Neural cell (in vitro differentiated cells): ENCODE results near the gene GID4. TPM values are rescaled to one million over a fixed set of nuclear protein-coding genes. Genes with fewer than 3 reads are reported as not detected.

Experiments used
- H2AFZ ChIP-seq: fragments of 200-600, 300-800 bp; sonication (generic), shearing (Covaris generic); 2 replicates; pipeline ENCODE4 v1.6.0; 2014; ENCODE audit warnings: low read depth, mild to moderate bottlenecking, antibody characterized with exemption, low read length, moderate library complexity
- H3F3A ChIP-seq: fragments of 200-600 bp; shearing (Covaris generic); 2 replicates; pipeline ENCODE4 v1.6.1; 2016; ENCODE audit warnings: mild to moderate bottlenecking, moderate library complexity, mixed read lengths, antibody characterized with exemption, low read length; ENCODE audit not compliant: insufficient read depth, poor library complexity, severe bottlenecking
- H3K27ac ChIP-seq: fragments of 200-600, 300-800 bp; sonication (generic), shearing (Covaris generic); 2 replicates; pipeline ENCODE4 v1.5.1; 2014; ENCODE audit warnings: mild to moderate bottlenecking, low read length, moderate library complexity
- H3K27me3 ChIP-seq: fragments of 300-800, 200-600 bp; sonication (generic), shearing (Covaris generic); 2 replicates; pipeline ENCODE4 v1.6.0; 2014; ENCODE audit warnings: mild to moderate bottlenecking, low read depth, low read length, moderate library complexity; ENCODE audit not compliant: insufficient read depth
- H3K36me3 ChIP-seq: fragments of 300-800, 200-600 bp; sonication (generic), shearing (Covaris generic); 2 replicates; pipeline ENCODE4 v1.5.1; 2014; ENCODE audit warnings: mild to moderate bottlenecking, antibody characterized with exemption, low read length, moderate library complexity; ENCODE audit not compliant: insufficient read depth
- H3K4me2 ChIP-seq: fragments of 300-800, 200-600 bp; sonication (generic), shearing (Covaris generic); 2 replicates; pipeline ENCODE4 v1.6.0; 2014; ENCODE audit warnings: mild to moderate bottlenecking, low read length
- H3K4me3 ChIP-seq: fragments of 300-800, 200-600 bp; sonication (generic), shearing (Covaris generic); 2 replicates; pipeline ENCODE4 v1.5.1; 2014; ENCODE audit warnings: mild to moderate bottlenecking, low read length, moderate library complexity
- H3K79me2 ChIP-seq: fragments of 200-600 bp; shearing (Covaris generic); replicated peaks from 2 replicates; pipeline ENCODE4 v1.6.0; 2014; ENCODE audit warnings: mild to moderate bottlenecking, low read length, moderate library complexity; ENCODE audit not compliant: insufficient read depth
- H3K9ac ChIP-seq: fragments of 300-800, 200-600 bp; sonication (generic), shearing (Covaris generic); 2 replicates; pipeline ENCODE4 v1.6.1; 2016; ENCODE audit warnings: mild to moderate bottlenecking, low read length, mixed read lengths
- H3K9me2 ChIP-seq: fragments of 200-600 bp; shearing (Covaris generic); 2 replicates; pipeline ENCODE4 v1.6.1; 2016; ENCODE audit warnings: mild to moderate bottlenecking, low read length, mixed read lengths; ENCODE audit not compliant: insufficient read depth
- H3K9me3 ChIP-seq: fragments of 200-600, 300-800 bp; sonication (generic), shearing (Covaris generic); 2 replicates; pipeline ENCODE4 v1.6.1; 2016; ENCODE audit warnings: mild to moderate bottlenecking, mixed run types, low read length, moderate library complexity, mixed read lengths
- H4K20me1 ChIP-seq: fragments of 200-600 bp; shearing (Covaris generic); 2 replicates; pipeline ENCODE4 v1.6.1; 2016; ENCODE audit warnings: mild to moderate bottlenecking, mixed run types; ENCODE audit not compliant: insufficient read depth
- CTCF ChIP-seq: fragments of 450-650 bp; IDR thresholded peaks from 2 replicates; pipeline ENCODE4 v1.5.1; 2014; ENCODE audit warnings: antibody characterized with exemption, mild to moderate bottlenecking, moderate library complexity; ENCODE audit not compliant: poor library complexity, severe bottlenecking
- EP300 ChIP-seq: fragments of 450-650 bp; conservative IDR thresholded peaks from 2 replicates; pipeline ENCODE4 v1.6.1; 2014; ENCODE audit warnings: antibody characterized with exemption, mild to moderate bottlenecking, moderate library complexity; ENCODE audit not compliant: poor library complexity, severe bottlenecking
- EZH2 ChIP-seq: fragments of 200-600, 300-800 bp; shearing (Covaris generic), sonication (generic); IDR thresholded peaks from 2 replicates; pipeline ENCODE4 v1.6.1; 2014; ENCODE audit warnings: antibody characterized with exemption, low read length, borderline replicate concordance, mild to moderate bottlenecking; ENCODE audit not compliant: insufficient read depth, poor library complexity, severe bottlenecking
- MXI1 ChIP-seq: fragments of 450-650 bp; conservative IDR thresholded peaks from 2 replicates; pipeline ENCODE4 v1.6.1; 2014; ENCODE audit warnings: antibody characterized with exemption, mild to moderate bottlenecking; ENCODE audit not compliant: poor library complexity, severe bottlenecking
- POLR2AphosphoS5 ChIP-seq: IDR thresholded peaks from 2 replicates; pipeline ENCODE4 v1.6.1; 2012
- RAD21 ChIP-seq: fragments of 450-650 bp; conservative IDR thresholded peaks from 2 replicates; pipeline ENCODE4 v1.6.1; 2014; ENCODE audit warnings: antibody characterized with exemption, mild to moderate bottlenecking, moderate library complexity
- REST ChIP-seq: IDR thresholded peaks from 2 replicates; pipeline ENCODE4 v1.6.1; 2012; ENCODE audit warnings: borderline replicate concordance
- SMC3 ChIP-seq: fragments of 450-650 bp; conservative IDR thresholded peaks from 2 replicates; pipeline ENCODE4 v1.6.1; 2014; ENCODE audit warnings: antibody characterized with exemption, mild to moderate bottlenecking, moderate library complexity; ENCODE audit not compliant: poor library complexity
- TAF1 ChIP-seq: IDR thresholded peaks from 2 replicates; pipeline ENCODE4 v1.6.1; 2012; ENCODE audit warnings: low read depth
- polyA plus RNA-seq: library from polyadenylated mRNA; depleted of rRNA; stranded (reverse); fragments of >200 nt; gene quantifications from 2 replicates; pipeline ENCODE4 v1.2.3, GENCODE V29; 2014

GID4 gene
- polyA plus RNA-seq, 1 donor from 2014 or later, result 4.9 TPM

GRCh38 chr17:18107971-18108370, 68.8 kb downstream of the GID4 start (continued):
- TF ChIP-seq CTCF, result no peak

GRCh38 chr17:18108401-18109312, 69.4 kb downstream of the GID4 start, which contains the start of gene MYO15A:
MYO15A (plus strand) TSS chr17:18108756; CDS start chr17:18118801, 10,045 bp downstream.
- Histone ChIP-seq H3K27ac (no peak within 1 kb of the TSS), H3K9me3 (no peaks in the 10 kb centered on the region), H3K27me3 (no peaks in the 10 kb centered on the region), H3K9me2 (no peaks in the 10 kb centered on the region), H4K20me1 (no peaks in the 10 kb centered on the region), H3K9ac (no peak within 1 kb of the TSS), H3K79me2 (no peaks in the 10 kb centered on the region), H3K4me2 (no peak within 1 kb of the TSS), H3K36me3 (no peaks in the 10 kb centered on the region), H2AFZ (no peak within 1 kb of the TSS), H3K4me3 (no peak within 1 kb of the TSS), H3F3A (no peaks in the 10 kb centered on the region)
- no peak for TF ChIP-seq MXI1
- no peak for TF ChIP-seq RAD21
- no peak for TF ChIP-seq CTCF
- TF ChIP-seq EZH2, result no peak
- TF ChIP-seq SMC3, result no peak
- no peak for TF ChIP-seq EP300
- no peak for TF ChIP-seq POLR2AphosphoS5
- no peak for TF ChIP-seq REST
- no peak for TF ChIP-seq TAF1
